ENCODE results near the gene CHD3. TPM values are rescaled to one million over a fixed set of nuclear protein-coding genes. Genes with fewer than 3 reads are reported as not detected.

Gene CHD3
- polyA plus RNA-seq, 1 of the 3 experiments (the other 2 are of a cell fraction) = 56.2 TPM

GRCh38 chr17:7859028-7859427, 29.6 kb upstream of the CHD3 start:
- Histone ChIP-seq H3K4me1 (ENCODE audit: control insufficient read depth in 1 of 2, insufficient read depth in 2 of 2, low read depth in 1 of 2, low read length in 1 of 2) (peaks cover 23 to 37% of the 10 kb centered on the region in 2 experiments; a peak in 3 of 4 replicates), H3K27me3 (ENCODE audit: insufficient read depth) (no peaks in the 10 kb centered on the region), H3K79me2 (ENCODE audit: insufficient read depth) (peaks cover 15% of the 10 kb centered on the region; the same call in 1 of the 2 replicates), H3K27ac (ENCODE audit: low read depth in 2 of 2, low read length in 1 of 2) (peak overlapping the region; percentile 1 to 93; a peak in 2 of 4 replicates), H4K20me1 (ENCODE audit: insufficient read depth) (no peaks in the 10 kb centered on the region; the same call in 1 of the 2 replicates), H3K9ac (peak overlapping the region; percentile 79), H3K9me3 (no peaks in the 10 kb centered on the region), H3K36me3 (replicated peaks in 1 of 2; ENCODE audit: control insufficient read depth in 1 of 2, insufficient read depth in 2 of 2, low read length in 1 of 2) (peaks cover 0 to 33% of the 10 kb centered on the region in 2 experiments), H3K4me2 (peak overlapping the region; percentile 91), H3F3A (replicated peaks; ENCODE audit: insufficient read depth) (peaks cover 19% of the 10 kb centered on the region), H3K4me3 (ENCODE audit: low read depth in 2 of 2, low read length in 1 of 2) (peak overlapping the region; percentile 72 to 77; a peak in 3 of 4 replicates), H2AFZ (ENCODE audit: low read depth) (no peak overlapping the region), H3K9me2 (no peaks in the 10 kb centered on the region)
- TF ChIP-seq MXI1 (IDR thresholded peaks at IDR 0.05; ENCODE audit: low read depth, low read length) (no peak), JUND (IDR thresholded peaks at IDR 0.05) (no peak), SIN3A (IDR thresholded peaks at IDR 0.05; ENCODE audit: borderline replicate concordance, low read depth, low read length) (no peak), MEF2A (IDR thresholded peaks at IDR 0.05; ENCODE audit: borderline replicate concordance, low read depth) (no peak), SMC3 (IDR thresholded peaks at IDR 0.05; ENCODE audit: low read depth, low read length) (no peak), EP300 (IDR thresholded peaks at IDR 0.05; ENCODE audit: borderline replicate concordance in 1 of 2, low read depth in 1 of 2, low read length in 1 of 2) (no peak), CTCF (IDR thresholded peaks at IDR 0.05) (no peak), TAF1 (IDR thresholded peaks at IDR 0.05; ENCODE audit: borderline replicate concordance, low read depth, low read length) (no peak), POLR2AphosphoS5 (IDR thresholded peaks at IDR 0.05; ENCODE audit: low read depth, low read length) (no peak), RCOR1 (IDR thresholded peaks at IDR 0.05; ENCODE audit: low read length) (no peak), CHD2 (IDR thresholded peaks at IDR 0.05; ENCODE audit: low read length, partially characterized antibody) (no peak), FOXJ3 (CRISPR knock-in tag; IDR thresholded peaks at IDR 0.05) (no peak), GABPA (IDR thresholded peaks at IDR 0.05; ENCODE audit: low read depth) (no peak), USF2 (IDR thresholded peaks at IDR 0.05; ENCODE audit: borderline replicate concordance, low read depth, low read length) (no peak), ZBTB33 (IDR thresholded peaks at IDR 0.05; ENCODE audit: borderline replicate concordance, low read depth) (no peak), PBX3 (IDR thresholded peaks at IDR 0.05) (no peak), EZH2phosphoT487 (IDR thresholded peaks at IDR 0.05; ENCODE audit: borderline replicate concordance, low read depth) (no peak), YY1 (IDR thresholded peaks at IDR 0.05; ENCODE audit: low read depth) (no peak), NFIC (IDR thresholded peaks at IDR 0.05; ENCODE audit: borderline replicate concordance) (no peak), ELF1 (IDR thresholded peaks at IDR 0.05) (no peak)
- ChIA-PET POLR2A (interaction anchor here (0.7 kb wide), 1 partner anchor 16 kb away, joined by 3 read pairs; no protein-coding TSS in a partner anchor), CTCF (interaction anchor here (0.6 to 9.9 kb wide), 10 partner anchors 24 to 200 kb away, joined by 3 to 143 read pairs (median 5); partner anchors contain the start of gene KDM6B)
- no peak for DNase-seq
- 98% methylated on average over 8 of the region's 8 CpGs for WGBS (ENCODE audit: low lambda C conversion rate)

Measured in SK-N-SH (cell line).